Endothelial cell of umbilical vein (primary cell): ENCODE measurements around the gene TPCN1.

Experiments
- EZH2 ChIP-seq: IDR thresholded peaks from 2 replicates; pipeline ENCODE4 v1.6.1; 2012; ENCODE audit warnings: borderline replicate concordance, low read depth, mild to moderate bottlenecking, moderate library complexity, low read length, inconsistent platforms; ENCODE audit not compliant: severe bottlenecking
- POLR2A ChIP-seq: IDR thresholded peaks from 2 replicates; pipeline ENCODE4 v1.6.1; 2012; ENCODE audit warnings: low read depth, mild to moderate bottlenecking, control low read depth, low read length
- TF ChIP-seq, protein P1 (sequence below): IDR thresholded peaks from 2 replicates; pipeline ENCODE4 v1.6.1; 2011; ENCODE audit not compliant: insufficient read depth, insufficient read length

DNA sequence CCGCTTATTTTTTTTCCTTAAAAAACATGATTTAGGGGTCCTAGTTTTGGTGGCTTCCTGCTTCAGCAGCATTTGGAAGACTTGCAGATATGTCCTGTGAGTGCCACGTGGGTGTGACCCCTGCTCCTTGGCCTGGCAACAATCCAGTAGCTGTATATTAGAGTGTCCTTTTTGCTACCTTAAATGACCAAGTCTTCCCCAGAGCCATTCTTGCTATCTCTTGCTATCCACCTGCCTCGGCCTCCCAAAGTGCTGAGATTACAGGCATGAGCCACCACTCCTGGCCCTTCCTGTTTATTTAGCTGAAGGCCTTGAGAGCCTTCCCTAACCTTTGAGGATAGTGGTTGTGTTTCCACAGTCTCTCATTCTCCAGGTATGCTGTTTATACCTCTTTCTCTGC lies 17.0 kb downstream of the TPCN1 start:
- TF ChIP-seq POLR2A (no peak), EZH2 (no peak)
- TF ChIP-seq, protein P1, sequence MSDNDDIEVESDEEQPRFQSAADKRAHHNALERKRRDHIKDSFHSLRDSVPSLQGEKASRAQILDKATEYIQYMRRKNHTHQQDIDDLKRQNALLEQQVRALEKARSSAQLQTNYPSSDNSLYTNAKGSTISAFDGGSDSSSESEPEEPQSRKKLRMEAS, result no peak
